Midbrain (tissue), 1 donor: ENCODE results near the gene SLC25A1.

Source experiments
- DNase-seq: peaks from one replicate; lab custom pipeline; 2025; lab: John Stamatoyannopoulos, UW

The SLC25A1 gene

DNA sequence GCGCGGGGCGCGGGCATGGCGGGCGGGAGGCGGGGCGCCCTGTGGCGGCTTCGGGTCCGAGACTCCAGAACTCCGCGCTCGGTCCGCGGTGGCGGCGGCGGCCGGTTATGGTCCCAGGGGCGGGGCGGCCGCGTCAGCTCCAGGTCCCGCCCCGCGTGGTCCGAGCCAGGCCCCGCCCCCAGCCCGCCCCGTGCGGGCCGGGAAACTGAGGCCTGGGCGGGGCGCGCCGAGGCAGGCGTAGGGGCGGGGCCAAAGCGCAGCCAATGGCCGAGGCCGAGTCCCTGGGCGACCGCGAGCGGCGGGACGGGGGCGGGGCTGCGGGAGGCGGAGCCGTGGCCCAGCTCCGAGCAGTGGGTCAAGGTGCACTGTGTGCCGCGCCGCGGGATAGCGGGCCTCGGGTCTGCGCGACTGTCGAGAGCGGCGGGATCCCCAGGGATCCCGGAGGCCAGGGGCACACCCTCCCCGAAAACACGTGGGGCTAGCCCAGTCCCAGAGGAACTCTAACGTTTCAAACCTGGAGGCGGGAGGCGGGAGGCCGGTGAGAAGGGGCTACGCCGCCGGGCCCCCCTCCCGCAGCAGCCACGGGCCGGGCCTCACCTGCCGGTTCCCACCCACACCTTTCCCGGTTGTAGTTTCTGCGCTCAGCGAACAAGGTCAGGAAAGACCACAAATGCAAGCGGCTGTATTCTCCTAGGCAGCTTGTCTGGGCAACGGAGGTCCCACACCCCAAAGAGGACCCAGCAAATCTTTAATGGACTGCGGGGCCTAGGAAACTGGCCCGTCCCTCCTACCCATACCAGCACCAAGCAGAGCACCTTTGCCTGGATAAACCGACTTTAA lies at the start of gene SLC25A1:
Gene SLC25A1, minus strand, starts transcription at position 80 of the 840 bp plus-strand sequence. Its CDS starts 63 bp downstream, at position 17.
- peak; percentile 92 for DNase-seq

DNA sequence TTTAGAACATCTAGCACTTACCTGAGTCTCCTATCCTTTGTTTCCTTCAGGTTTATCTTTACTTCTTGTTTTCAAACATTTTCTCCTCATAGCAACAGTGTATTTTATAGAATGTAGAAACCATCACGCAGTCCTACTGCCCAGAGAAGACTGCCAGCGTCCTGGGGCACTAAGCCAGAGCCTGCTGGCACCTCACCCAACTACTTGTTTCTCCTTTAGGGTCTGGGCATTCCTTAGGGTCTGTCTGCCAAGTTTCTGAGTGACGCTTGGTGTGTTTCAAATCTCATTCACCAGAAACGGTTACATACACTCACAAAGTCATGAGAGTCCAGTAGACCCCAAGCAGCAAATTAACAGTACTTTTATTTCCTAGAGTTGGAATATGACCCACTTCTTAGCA lies 49.6 kb upstream of the SLC25A1 start:
- peak; percentile 27 for DNase-seq

DNA sequence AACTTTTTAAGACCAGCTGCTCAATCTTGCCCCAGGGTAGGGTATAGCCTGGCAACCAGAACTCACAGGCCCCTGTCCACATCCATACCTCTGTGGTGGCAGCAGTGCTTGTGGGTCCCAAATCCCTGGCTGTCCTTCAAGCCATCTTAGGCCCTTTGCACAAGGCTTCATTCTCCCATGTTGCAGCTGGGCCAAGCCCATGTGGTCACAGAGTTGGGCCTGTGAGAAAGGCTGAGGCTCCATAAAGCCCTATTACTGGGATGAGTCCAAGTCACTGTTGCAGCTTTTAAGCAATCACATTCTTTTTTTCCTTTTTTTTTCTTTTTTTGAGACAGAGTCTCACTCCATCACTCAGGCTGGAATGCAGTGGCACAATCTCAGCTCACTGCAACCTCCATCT lies 47.9 kb upstream of the SLC25A1 start:
- DNase-seq = no peak

DNA sequence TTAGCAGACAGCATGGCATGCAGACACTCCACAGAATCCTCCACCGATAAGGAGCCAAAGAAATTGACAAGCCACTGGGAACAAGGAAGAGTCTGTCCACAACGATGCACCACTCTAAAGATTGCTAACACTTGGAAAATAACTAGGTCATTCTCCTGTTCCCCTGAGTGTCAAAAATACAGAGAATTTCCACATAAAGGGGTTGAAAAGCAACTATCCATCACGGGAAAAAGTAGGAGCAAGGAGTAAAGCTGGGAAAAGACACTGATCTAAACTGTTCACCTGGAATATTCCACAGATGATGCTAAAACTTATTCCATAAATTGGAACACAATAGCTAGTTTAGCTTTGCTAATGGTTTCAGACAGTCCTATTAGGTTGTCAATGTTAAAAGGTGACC lies 47.0 kb upstream of the SLC25A1 start:
- DNase-seq = no peak

DNA sequence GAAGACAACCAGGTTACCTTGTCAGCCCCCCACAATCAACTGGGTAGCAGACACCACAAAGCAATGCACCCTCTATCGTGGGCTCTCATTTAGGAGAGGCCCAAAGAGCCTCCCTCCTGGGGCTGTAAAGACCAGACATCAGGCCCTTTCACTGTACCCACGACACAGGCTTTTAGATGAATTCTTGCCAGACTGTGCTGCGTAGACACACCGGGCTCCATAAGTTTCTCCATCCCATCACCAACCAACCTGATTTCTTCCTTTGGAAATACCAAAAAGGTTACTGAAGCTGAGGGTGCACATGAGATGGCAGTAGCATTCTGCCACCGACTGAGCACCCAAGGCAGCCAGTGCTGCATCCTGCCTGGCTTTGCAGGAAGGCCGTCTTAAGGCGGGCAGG lies 46.4 kb upstream of the SLC25A1 start:
- DNase-seq = no peak

DNA sequence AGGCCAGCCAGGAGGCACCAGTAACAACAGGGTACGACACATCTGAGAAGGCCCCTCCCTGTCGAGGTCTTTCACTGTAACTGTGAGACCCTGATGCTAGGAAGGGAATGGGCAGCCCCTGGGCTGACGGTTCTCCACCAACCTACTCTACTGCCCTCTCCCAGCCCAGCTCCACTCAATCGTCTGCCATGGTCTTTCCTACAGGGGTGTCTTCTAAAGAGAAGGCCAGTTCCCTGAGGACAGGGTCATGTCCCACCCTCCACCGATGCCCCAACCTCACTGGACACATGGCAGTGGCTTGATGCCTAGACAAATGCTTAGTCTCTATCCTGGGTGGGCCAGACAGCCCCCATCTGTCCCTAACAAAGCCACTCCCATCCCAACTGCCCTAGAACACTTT lies 46.0 kb upstream of the SLC25A1 start:
- no peak for DNase-seq

DNA sequence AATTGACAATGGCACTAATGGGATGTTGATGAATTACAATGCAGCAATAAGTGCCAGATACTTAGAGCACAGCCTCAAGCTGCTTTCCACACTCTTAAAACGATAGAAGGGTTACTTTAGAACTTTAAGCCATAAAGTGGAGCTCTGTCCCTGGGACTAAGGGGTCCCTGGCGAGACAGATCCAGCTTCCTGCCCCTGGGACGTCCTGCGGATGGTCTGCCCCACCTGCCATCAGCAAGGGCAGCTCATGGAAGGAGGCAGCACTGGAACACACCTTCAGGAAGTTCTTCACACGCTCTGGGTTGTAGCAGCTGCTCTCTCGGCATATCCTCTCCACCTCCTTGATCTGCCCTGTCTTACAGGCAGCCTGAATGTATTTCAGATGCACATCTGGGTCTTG lies 45.1 kb upstream of the SLC25A1 start:
- DNase-seq = no peak

DNA sequence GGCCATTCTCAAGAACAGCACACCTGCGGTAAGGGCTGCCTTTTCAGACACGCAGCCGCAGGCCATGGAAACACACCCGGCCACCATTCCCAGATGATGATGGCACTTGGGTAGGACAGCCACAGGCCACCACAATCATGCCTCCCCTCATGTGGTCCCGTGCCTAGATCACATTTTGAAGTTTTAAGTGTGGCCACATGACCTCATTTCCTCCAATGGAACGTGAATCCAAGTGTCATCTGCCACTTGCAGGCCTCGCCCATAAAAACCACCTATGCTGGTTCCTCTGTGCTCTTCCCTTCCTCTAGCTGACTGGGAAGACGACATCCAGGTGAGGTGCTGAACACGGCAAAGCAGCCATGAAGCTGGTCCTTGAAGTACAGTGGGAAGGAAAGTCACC lies 44.6 kb upstream of the SLC25A1 start:
- DNase-seq = no peak

DNA sequence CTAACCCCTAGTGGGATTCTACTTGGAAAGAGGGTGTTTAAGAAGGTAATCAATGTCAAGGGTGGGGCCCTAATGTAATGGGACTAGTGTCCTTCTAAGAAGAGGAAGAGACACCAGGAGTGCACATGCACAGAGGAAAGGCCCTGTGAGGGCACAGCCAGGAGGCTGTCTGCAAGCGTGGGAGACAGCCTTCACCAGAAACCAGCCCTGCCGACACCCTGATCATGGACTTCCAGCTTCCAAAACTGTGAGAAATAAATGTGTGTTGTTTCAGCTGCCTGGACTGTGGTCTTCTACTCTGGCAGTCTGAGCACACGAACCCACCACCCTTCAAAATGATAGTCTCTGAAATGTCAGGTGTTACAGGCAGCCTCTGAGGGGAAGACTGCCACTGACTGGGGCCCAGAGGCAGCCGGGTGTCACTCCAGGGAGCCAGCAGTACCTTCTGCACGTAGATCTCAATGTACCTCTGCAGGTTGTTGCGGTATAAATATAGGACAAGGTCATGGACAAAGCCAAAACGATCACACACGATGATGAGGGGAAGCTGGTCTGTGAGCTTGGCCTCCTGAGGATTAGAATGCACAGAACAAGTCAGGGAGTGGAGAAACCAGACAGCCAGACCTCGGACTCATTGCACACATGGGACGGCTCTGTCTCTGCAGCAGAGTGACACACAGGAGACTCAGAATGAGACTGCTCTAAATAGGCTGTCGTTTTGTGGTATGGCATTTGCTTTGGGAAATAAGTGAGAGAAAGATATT lies 43.9 kb upstream of the SLC25A1 start:
- no peak for DNase-seq

DNA sequence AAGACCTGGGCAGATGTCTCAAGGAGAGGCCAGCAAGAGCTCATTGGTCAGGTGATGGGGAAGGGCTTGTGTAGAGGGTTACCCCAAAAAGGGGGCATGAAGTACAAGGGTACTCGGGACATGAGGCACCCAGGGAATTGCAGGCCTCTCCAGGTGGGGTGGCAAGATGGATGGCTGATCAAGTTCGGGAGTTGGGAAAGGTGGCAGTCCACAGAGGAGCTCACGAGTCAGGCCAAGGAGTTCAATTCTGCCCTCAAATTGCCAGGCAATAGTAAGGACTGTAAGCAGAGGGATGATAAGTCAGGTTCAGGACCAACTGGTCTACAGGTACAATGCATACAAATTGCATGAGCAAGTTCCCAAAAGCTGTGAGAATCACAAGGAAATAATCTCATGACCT lies 42.3 kb upstream of the SLC25A1 start:
- DNase-seq = no peak

DNA sequence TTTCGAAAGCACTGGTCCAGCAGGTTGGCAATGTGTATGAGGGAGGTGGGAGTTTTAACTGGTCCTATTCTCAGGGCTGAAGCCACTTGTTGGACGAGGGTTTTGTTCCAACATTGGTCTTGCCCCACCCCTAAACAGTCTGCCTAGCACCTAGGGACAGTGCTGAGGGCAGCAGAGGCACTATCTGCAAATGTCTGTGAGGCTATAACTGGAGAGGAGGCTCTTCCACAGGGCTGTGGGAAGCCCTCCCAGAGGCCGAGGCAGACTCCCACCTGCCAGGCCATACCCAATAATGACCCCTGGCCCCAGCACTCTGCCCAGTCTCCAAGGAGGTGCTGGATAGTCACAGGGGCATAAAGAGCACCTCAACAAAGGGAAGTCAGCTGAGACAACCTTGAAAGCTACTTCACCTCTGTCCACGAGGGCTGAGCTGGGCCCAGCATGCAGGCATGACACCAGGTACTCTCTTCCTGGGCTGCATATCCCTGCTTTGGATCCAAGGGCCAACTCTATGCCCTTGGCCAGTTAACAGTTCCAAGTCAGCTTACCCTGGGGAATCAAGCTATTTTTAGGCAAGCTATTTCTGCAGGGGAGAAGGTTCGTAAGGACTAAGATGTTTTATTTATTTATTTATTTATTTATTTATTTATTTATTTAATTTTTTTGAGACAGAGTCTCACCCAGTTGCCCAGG lies 40.2 kb upstream of the SLC25A1 start:
- DNase-seq = no peak

DNA sequence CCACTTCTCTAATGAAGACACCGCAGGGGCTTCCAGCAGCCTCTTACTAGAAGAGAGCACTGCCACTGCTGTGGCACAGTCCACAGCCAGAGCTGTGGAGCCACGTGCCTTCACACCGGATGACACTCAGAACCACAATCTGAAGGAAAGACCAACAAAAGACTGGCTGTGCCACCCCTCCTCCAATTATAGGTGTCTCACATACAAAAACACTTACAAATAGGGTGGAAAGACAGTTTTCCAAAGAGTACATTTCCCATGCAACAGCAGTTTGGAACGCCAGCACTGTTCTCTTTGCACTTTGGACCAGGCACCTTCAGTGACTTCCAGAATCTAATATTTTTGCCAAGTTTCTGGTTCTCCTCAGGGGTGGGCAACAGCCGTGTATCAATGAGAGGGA lies 38.0 kb upstream of the SLC25A1 start:
- DNase-seq = no peak

DNA sequence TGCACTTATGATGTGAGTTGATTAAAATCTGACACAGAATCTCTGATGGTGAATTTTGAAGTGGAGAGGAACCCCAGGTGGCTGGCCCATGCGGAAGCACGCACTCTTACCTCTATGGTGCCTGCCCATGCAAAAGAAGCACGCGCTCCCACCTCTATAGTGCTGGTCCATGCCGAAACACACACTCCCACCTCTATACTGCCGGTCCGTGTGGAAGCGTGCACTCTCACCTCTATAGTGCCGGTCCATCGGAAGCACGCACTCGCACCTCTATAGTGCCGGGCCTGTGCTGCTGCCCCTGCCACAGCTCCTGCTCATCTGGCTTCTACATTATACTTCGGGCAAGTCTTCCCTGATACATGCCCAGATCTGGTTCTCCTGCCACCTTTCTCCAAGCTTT lies 36.8 kb upstream of the SLC25A1 start:
- DNase-seq = no peak

DNA sequence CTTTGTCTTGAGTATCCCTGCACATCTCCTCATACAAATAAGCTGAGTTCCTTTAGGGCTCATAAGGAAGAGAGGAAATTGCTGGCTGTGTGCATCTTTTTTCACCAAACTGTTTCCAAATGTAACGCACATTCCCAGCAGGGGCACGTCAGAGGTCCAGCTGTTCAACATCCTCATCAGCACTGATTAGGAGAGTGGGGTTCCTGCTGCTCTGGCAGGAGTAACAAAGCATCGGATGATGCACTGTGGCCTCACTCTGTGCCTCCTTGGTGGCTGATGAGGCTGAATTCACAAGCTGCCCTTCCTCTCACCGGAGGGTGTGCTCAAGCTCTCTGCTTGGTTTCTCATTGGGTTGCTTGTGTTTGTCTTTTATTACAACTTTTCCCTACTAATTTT lies 35.5 kb upstream of the SLC25A1 start:
- no peak for DNase-seq

DNA sequence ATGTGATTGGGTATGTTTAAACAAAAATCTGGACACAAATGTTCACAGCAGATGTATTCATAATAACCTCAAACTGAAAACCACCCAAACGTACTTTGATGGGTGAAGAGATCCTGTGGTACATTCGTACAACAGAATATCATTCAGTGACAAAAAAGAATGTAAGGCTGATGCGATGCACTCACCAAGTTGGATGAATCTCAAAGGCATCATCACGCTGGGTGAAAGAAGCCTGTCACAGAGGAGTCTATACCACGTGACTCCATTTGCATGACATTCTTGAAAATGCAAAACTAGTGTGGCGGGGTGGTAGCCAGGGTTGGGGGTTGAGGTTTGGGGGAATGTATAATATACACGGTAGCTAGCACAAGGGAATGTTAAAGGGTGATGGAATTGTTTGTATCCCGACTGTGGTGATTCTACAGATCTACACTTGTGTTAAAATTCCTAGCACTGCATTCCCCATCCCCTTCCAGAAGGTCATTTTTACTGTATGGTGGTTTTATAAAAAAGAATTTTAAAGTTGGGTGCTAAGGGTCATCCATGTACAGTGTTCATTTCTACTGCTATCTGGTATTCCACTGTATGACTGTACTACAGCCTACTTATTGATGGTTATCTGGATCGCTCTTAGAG lies 35.0 kb upstream of the SLC25A1 start:
- DNase-seq = peak; percentile 39

DNA sequence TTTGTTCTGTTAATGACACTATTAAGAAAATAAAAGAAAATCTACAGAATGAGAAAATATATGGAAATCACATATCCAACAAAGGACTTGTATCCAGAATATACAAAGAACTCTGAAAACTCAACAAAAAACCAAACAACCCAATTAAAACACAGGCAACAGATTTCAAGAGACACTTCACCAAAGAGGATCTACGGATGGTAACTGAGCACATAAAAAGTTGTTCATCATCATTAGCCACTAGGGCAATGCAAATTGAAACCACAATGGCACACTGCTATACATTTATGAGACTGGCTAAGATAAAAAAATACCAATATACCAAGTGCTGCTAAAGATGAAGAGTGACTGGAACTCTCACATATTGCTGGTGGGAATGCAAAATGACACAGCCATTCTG lies 34.5 kb upstream of the SLC25A1 start:
- DNase-seq = no peak

DNA sequence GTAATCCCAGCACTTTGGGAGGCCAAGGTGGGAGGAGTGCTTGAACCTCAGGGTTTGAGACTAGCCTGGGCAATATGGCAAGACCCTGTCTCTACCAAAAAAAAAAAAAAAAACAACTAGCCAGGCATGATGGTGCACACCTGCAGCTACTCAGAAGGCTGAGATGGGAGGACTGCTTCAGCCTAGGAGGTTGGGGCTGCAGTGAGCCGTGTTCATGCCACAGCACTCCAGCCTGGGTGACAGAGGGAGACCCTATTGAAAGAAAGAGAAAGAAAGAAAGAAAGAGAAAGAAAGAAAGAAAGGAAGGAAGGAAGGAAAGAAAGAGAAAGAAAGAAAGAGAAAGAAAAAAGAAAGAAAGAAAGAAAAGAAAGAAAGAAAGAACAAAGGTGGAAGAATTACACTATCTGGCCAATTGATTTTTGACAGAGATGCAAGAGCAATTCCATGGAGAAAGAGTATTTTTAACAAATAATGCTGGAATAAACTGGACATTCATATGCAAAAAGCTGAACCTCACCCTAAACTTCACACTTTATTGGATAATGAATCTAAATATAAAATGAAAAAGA lies 33.9 kb upstream of the SLC25A1 start:
- DNase-seq = no peak

DNA sequence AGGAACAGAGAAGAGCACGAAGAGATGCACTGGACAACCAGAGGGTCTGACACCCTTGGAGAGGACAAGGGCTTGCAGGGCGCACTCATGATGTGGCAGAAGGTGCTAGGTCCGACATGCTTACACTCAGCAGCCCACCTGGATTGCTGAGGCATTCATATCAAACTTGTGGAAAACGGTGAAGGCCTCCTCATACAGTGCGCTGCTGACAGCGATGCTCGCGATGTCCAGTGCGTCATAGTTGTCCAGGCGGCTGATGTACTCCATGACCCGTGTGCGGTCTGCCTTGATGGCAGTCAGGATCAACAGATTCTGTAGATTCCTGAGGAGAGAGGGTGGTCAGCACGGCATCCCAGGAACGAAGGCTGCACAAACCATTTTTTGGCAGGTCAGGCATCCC lies 31.7 kb upstream of the SLC25A1 start:
- no peak for DNase-seq

DNA sequence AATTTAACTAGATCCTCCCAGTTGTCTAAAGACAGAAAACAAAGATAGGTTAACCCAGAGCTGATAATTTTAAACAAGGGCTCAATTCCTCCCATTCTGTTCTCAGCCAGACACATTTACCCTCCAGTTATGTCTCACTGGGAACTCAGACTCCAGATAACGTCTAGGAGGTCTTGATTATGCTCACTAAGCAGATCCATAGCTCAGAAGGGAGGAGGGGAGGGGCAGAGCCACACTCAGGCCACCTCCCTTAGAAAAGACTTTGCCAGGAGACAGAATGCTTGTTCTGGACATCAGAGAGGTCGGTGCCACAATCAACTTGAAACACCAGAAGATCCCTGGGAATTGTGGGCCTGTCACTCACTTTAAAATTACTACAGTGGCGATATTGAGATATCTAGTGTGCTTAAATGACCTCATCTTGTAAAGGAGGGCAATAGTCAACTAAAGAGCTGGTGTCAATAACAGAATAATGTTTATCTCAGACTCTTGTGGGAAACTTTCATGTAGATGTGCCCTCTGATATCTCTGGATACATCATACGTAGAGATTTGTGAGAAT lies 29.8 kb upstream of the SLC25A1 start:
- no peak for DNase-seq

DNA sequence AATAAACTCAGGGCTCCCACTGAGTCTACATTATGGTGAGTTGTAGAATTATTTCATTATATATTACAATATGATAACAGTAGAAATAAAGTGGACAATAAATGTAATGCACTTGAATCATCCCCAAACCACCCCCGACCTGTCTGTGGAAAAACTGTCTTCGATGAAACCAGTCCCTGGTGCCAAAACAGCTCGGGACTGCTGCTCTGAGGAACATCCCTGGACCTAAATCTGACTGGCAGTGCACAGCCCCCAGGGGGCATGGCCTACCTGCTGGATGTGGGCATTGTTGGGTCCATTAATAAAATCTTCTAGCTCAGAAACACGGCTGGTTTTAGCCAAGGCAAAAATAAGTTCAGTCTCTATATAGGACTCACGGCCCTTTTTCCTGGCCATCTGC lies 29.3 kb upstream of the SLC25A1 start:
- DNase-seq = no peak

DNA sequence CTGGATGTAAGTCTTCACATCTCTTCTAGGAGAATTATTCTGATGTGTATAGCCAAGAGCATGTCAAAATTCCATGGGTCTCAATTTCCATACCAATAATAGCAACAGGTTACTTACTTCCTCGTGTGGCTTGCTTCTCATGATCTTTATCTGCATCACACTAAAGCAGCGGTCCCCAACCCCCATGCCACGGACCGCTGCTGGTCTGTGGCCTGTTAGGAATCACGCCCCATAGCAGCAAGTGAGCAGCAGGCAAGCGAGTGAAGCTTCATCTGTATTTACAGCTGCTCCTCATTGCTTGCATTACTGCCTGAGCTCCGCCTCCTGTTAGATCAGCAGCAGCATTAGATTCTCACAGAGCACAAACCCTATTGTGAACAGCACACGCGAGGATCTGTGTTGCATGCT lies 28.9 kb upstream of the SLC25A1 start:
- DNase-seq = peak; percentile 4

DNA sequence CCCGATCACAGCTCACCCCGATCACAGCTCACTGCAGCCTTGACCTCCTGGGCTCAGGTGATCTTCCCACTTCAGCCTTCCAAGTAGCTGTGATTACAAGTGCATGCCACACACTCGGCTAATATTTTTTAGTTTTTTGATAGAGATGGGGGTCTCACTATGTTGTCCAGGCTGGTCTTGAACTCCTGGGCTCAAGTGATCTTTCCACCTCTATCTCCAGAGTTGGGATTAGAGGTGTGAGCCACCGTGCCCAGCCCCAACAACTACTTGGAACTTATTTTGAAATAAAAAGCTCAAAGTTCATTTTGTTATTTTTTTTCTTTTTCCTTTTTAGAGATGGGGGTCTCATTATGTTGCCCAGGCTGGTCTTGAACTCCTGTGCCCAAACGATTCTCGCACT lies 27.8 kb upstream of the SLC25A1 start:
- no peak for DNase-seq
